ENCODE results near the gene TELO2.

The TELO2 gene

DNA sequence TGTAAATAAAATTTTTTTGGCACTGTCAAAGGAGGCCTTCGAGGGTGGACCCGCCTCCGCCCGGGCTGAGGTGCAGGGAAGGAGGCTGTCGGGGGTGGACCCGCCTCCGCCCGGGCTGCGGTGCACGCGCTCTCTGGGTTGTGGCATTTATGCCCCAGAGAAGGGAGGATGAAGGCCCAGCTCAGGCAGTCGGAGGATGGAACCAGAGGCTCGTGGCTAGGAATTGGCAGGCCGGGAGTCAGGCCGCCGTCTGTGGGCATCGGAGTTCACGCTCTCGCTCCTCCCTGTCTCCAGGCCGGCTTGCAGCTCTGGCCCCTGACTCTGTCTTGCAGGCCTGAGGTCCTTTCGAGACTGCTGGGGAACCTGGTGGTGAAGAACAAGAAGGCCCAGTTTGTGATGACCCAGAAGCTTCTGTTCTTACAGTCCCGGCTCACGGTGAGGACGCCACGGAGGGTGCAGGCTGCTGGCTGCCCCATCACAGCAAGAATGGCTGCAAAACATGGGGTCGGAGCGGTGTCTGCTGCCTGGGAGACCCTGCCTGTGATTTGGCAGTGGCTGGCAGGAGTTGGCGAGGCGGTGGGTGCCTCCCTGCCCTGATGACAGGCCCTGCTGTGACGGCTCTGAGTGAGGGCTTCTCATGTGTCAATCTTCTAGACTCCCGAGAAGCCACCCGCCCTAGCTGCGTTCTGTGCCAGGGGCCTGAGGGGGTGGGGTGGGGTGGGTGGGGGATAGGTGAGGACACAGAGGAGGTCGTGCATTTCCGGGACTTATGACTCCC is 5.9 kb downstream of the TELO2 start:
- no peak for DNase-seq (ENCODE audit: low read depth in 3 of 3)

DNA sequence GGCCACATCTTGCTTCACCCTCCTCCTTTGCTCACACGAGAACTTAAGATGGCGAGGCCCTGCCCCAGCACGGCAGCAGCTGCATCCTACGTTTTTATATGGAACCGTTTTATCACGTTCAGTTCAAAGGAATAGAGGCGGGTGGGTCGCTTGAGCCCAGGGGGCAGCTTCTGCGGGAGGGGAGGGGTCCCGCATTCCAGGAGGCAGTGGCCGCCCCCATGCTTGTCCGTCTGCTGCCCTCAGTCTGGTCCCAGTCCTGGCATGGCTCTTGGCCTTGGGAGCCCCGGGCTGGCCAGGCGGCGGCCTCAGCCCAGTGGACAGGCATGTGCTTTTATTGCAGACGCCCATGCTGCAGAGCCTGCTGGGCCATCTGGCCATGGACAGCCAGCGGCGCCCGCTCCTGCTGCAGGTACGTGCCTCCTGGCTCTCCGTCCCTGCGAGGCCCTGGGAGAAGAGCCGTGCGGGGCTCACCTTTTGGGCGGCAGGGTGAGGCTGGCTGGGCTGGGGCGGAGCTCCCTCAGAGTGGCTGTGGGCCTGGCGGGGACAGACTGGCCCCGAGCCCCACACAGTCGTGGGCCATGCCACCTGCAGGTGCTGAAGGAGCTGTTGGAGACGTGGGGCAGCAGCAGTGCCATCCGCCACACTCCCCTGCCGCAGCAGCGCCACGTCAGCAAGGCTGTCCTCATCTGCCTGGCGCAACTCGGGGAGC is 6.8 kb downstream of the TELO2 start:
- DNase-seq (ENCODE audit: low read depth in 3 of 3): no peak

DNA sequence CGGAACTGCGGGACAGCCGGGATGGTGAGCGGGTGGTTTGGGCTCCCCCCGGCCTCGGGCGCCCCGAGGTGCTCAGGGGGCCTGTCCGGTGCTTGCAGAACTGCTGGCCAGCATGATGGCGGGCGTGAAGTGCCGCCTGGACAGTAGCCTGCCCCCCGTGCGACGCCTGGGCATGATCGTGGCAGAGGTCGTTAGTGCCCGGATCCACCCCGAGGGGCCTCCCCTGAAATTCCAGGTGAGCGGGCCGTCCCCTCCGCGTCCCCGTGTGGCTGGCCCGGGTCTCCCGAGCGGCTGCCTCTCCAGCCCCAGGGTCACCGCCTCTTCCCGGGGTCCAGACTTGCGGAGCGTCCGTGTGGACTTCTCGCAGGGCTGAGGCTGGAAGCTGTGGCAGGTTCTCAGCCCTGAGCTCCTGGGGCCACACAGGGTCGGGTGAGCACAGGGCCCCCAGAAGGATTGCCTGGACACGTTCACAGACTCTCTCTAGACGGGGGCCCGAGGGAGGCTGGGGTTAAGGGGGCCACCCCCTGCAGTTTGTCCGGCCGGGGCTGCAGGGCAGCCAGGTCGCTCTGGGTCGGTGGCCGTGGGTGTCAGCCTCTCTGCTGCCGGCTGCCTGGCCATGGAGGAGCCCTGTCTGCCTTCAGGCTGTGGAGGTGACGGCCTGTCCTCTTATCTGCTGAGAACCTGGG is 7.4 kb downstream of the TELO2 start:
- DNase-seq (ENCODE audit: low read depth in 3 of 3): no peak

DNA sequence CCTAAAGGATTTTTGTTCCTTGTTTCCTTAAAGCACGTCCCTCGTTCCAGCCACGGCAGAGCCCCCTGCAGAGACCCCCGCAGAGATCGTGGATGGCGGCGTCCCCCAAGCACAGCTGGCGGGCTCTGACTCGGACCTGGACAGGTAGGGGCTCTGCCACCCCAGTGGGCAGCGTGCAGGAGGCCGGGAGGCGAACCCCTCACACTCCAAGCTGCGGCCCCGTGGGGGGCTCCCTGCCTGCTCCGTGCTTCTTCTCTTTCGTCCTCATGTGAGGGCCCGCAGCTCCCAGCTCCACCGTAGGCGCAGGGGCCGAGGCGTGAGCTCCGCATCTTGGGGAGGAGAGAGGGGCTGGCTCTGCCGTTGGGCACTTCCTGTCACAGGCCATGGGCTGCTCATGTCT is 8.5 kb downstream of the TELO2 start:
- no peak for DNase-seq (ENCODE audit: low read depth in 3 of 3)

DNA sequence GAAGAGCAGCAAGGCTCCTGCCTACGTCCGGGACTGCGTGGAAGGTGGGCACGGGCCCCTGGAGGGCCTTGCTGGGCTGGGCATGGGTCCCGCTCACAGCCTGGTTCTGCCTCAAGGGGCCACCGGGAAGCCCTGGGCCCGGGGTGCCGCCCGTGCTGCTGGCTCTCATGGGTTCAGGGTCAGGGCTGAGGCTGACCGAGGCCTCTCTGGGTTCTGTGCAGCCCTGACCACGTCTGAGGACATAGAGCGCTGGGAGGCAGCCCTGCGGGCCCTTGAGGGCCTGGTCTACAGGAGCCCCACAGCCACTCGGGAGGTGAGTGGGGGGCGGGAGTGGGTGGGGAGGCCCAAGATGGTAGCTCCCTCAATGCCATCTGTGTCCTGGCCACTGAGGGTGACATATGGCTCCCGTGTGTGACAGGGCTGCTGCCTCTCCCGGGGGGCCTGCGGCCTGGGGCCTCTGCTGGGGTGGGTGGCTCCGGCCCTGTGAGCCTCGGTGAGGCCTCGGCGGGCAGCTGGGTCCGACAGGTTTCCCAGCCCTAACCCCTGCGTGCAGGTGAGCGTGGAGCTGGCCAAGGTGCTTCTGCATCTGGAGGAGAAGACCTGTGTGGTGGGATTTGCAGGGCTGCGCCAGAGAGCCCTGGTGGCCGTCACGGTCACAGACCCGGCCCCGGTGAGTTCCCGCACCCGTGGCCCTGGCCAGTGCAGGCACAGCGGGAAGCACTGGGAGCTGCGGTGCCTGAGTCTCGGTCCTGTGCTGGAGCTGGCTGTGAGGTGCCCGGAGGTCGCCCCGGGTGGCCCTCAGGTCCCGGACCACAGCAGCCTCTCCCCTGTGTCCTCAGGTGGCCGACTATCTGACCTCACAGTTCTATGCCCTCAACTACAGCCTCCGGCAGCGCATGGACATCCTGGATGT is 9.2 kb downstream of the TELO2 start:
- no peak for DNase-seq (ENCODE audit: low read depth in 3 of 3)

DNA sequence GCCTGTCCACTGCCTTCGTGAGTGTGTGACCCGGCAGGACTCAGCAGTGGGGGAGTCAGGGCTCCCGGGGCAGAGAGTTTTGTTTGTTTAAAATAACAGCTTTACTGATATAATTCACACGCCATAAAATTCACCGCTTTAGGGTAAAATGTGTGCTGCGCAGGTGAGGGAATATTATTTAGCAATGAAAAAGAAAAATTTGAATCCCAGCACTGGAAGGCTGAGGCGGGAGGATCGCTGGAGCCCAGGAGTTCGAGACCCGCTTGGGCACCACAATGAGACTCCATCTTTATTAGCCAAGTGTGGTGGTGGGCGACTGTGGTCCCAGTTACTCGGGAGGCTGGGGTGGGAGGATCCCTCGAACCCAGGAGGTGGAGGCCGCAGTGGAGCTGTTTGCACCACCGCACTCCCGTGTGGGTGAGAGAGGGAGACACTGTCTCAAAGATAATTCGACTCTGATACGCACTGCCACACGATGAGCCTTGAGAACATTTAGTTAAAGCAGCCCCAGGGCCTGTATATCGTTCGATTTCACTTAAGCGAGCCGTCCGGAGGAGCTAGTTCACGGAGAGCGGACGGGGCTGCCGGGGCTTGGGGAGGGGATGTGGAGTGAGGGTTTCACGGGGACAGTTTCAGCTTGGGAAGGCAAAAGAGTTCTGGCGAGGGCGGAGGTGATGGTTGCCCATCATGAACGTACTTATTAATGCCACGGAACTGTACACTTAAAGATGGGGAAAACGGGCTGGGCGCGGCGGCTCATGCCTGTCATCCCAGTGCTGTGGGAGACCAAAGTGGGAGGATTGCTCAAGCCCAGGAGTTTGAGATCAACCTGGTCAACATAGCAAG is 10.2 kb downstream of the TELO2 start:
- DNase-seq (ENCODE audit: low read depth in 3 of 3): no peak

DNA sequence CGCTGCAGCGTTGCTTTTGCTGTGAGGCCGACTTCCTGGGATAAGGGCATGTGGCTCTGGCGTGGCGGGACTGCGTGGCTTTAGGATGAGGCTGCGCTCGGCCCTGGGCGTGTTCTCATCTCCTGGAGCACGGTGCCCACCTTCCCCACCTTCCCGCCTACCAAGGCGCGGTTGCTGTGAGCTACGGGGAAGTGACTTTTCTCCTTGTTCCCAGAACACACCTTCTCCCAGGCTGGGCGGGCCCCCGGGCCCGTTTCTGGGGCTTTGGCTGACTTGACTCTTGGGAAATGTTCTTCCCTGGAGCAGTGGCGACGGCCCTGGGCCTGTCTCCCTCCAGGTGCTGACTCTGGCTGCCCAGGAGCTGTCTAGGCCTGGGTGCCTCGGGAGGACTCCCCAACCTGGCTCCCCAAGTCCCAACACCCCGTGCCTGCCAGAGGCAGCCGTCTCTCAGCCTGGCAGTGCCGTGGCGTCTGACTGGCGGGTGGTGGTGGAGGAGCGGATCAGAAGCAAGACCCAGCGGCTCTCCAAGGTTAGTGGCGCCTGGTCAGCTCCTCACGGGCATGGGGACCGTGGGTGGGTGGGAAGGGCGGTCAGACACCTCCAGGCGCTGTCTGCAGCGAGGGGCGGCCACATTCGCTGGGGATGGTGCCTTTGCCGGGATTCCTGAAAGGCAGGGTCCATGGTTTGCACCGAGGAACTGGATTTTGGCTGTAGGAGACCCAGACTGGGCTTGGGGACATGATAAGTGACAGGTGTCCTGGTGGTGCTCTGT is 12.1 kb downstream of the TELO2 start:
- DNase-seq (ENCODE audit: low read depth in 3 of 3): no peak

DNA sequence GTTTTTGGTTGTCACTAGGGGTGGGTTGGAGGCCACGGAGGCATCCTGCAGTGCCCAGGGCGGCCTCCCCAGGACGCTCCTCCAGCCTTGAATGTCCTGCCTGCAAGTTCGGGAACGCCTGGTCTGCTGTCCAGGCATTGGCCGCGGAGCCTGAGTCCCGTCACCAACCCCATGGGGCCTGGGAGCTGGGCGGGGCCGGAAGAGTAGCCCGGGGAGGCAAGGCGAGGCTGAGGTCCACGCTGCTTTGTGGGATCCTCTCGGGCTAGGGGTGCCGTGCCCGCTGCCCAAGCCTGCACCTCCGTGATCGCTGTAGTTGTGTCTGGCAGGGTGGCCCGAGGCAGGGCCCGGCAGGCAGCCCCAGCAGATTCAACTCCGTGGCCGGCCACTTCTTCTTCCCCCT is 12.8 kb downstream of the TELO2 start:
- no peak for DNase-seq (ENCODE audit: low read depth in 3 of 3)

DNA sequence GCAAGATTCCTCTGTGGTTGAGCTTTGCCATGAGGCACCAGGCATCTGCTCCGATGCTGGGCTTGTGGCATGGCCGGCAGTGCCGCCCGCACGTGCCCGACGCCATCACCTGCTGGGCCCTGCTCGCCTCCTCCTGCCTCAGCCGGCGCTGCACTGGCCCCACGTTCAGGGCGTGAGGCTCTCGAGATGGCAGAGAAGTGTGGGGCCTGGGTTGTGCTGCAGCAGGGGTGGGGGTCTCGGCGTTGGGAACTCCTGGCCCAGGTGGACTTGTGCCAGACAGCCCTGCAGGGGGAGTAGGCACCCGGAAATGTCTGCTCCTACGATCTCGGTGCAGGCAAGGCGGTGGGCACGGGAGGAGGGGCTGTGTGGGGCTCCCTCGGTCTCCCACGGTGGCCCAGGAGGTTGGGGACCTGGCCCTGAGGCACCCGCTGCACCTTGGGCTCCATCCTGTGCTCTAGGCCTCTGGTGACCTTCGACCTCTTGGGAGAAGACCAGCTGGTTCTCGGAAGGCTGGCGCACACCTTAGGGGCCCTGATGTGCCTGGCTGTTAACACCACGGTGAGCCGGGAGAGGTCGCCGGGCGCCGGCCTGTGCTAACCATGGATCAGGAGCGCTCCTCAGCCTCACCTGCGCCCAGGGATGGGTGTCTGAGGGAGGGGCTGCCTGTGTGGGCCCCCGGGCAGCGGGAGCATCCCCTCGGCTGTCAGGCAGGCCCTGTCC is 13.5 kb downstream of the TELO2 start:
- DNase-seq (ENCODE audit: low read depth in 3 of 3): no peak

DNA sequence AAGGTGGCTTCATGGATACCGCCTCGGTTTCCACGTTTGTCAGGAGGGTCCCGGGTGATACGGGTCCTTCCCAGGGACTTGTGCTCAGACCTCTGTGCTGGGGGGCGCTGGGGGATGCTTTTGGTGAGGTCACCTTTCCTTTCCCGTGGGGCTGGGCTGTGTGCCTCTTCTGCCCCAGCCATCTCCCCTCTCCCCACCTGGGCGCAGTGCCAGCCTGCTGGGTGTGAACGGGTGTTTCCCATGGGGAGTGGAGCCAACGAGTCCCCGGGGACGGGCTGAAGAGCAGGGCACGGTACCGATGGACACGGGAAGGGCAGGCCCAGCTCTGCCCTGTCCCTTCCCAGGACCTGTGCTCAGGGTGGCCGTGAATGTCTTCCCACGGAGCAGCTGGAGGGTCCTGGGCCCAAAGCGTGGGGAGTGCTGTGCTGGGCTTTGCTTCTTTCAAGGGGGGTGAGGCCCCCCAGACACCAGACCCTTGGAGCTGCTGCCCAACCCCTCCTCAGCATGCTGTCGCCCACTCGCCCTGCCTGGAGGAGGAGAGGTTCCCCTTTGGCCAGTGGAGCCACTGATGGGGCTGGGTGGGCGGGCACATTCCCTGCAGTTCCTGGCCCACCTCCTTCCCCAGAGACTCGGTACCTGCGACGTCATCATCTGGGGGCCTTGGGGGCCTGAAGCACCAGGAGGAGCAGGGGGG is 15.5 kb downstream of the TELO2 start:
- DNase-seq (ENCODE audit: low read depth in 3 of 3): no peak

DNA sequence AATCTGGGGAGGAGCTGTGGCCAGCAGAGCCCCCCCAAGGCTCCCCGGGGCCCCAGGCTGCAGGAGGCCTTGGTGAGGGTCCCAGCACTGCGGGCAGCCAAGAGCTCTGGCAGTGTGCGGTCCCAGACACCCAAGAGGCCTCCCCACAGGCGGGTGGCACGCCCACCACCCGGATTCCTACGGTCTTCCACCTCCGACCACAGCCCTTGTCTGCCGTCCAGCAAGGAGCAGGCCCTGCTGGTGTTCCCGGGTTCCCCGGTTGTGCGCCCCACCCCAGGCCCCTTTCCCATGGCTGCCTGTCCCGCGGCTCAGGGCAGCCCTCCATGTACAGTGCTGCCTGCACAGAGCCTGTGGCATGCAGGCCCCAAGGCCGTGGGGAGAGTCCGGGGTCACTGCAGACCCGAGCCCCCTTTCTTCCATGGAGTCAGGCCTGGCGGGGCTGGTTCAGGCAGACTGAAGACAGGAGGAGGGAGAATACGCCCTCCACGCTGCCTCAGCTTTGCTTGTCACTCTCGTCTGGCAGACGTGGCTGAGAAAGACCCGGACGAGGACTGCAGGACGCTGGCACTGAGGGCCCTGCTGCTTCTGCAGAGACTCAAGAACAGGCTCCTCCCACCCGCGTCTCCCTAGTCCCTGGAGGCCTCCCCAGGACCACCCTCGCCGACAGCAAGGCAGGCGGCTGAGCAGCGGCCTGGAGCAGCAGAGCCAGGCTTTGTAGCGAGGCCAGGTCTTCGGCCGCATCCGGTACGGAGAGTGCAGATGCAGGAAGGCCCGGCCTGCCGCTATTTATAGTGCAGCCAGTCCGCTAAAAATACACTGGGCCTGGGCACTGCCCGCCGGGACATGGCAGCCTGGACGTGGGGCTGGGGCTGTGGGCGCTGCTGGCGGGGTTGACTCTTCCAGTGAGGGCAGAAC is 16.4 kb downstream of the TELO2 start:
- no peak for DNase-seq (ENCODE audit: low read depth in 3 of 3)

DNA sequence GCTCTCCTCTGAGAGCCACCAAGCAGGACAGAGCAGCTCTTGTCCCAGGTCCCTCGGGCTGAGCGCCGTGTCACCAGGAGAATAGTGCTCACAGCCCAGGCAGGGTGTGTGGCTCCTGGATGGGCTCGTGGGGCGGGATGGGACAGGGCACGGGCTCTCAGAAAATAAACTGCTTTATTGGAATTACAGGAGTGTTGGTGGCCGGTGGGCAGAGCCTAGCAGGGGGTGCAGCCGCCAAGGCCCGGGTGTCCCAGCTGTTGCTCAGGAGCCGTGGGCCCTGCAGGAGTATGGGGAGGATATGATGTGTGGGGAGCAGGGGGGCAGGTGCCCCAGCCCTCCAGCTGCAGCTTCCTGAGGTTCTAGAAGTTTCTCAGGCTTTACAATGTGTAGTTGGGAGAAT is 17.1 kb downstream of the TELO2 start:
- no peak for DNase-seq (ENCODE audit: low read depth in 3 of 3)

DNA sequence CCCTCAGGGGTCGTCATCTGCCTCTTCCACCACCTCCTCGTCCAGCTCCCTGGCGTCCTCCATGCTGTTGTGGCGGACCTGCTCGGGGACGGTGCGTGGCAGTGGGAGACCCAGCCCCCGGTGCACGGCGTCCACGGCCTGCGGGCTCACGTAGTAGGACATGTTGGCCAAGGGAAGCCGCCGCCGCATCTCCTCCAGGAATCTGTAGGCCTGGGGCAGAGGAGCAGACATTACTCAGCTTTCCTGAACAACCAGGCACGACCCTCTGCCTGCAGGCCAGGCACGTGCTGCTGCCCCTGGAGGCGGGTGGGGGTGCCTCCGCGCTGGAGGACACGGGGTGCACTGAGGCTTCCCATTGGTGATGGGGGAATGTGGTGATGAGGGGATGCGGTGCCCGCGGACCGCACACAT is 17.8 kb downstream of the TELO2 start:
- DNase-seq (ENCODE audit: low read depth in 3 of 3): no peak

DNA sequence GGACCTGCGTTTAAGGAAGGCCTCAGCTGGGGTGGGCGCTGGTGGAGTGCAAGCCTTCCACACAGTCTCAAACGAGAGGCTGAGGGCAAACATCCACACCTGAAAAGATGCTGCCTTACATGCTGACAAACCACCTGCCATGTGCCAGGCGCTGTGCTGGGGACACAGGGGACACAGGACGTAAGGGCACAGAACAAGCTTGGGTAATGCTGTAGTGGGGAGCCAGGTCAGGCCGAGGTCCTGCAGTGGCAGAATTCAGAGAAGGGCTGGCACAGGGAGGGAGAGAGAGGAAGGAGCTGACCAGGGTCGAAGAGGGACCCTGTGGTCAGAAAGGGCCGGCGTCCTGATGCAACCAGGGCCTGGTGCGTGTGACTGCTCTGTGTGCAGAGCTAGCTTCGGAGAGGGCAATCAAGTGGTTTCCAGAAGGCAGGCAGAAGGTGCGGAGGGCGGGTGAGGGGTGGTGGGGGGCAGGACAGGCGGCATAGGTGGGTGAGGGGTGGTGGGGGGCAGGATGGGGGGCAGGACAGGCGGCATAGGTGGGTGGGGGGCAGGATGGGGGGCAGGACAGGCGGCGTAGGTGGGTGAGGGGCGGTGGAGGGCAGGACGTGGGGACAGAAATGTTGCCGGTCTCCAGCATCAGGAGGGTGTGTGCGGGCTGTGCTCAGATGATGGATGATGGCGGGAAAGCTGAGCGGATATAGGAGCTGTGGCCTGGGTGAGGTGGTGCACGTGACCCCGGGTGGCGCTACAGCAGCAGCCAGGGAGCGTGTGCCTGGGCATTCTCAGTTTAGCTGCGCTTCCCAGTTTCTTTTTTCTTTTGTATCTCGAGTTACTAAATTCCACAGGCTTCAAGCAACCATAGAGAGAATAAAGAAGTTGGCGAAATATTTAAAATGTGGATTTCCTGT is 18.8 kb downstream of the TELO2 start:
- no peak for DNase-seq (ENCODE audit: low read depth in 3 of 3)

DNA sequence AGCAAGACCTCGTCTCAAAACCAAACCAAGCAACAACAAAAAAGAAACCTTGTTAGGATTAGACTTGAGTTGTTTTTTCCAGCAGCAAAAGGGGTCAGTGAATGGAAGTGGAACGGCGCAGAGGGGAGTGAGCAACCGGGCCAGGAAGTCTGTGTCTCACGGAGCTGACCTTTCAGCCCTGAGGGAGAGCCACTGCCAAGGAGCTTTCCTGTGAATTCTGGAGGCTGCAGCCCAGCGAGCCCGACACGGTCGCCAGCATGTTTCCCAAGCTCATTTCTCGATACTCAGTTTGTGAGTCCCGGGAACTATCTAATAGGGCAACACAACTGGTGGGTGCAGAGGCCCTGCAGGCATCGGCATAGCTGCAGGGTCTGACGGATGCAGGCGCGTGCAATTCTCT is 19.6 kb downstream of the TELO2 start:
- no peak for DNase-seq (ENCODE audit: low read depth in 3 of 3)

DNA sequence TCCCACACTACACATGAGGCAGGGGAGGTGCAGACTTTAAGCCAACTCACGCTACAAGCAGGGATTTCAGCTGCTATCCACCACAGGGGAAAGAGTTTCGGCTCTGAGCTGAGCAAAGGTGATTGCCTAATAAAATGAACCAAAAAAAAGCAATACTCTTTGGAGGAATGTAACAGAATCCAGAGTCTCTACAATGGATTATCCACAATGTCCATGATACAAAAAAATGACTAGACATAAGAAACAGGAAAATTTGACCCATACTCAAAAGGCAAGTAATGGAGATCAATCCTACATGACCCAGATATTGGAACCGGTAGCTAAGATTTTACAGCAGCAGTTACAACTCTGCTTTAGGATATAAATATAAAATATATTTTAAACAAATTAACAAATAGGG is 21.3 kb downstream of the TELO2 start:
- DNase-seq (ENCODE audit: low read depth in 3 of 3): no peak
